ENCODE results near the gene BCAN.
A peak's percentile ranks its signal among the peaks of the same experiment; 100 is the strongest.

The BCAN gene

GRCh38 chr1:156689953-156690674 is 48.2 kb downstream of the BCAN start:
- Histone ChIP-seq H3K9me3 (ENCODE audit: control insufficient read depth, low read length) (no peaks in the 10 kb centered on the region), H3K27me3 (ENCODE audit: control insufficient read depth, insufficient read depth, low read length) (no peaks in the 10 kb centered on the region), H3K4me1 (peaks cover 17% of the 10 kb centered on the region), H3K4me3 (ENCODE audit: low read depth, low read length) (peak overlapping the region; percentile 11), H3K4me2 (ENCODE audit: low read length) (peak overlapping the region; percentile 17), H2AFZ (peak overlapping the region; percentile 83), H3K9ac (no peak overlapping the region), H3K79me2 (no peaks in the 10 kb centered on the region), H3K36me3 (ENCODE audit: control insufficient read depth, insufficient read depth, low read length) (no peaks in the 10 kb centered on the region), H3K27ac (no peak overlapping the region)
- no peak for TF ChIP-seq CTCF (IDR thresholded peaks at IDR 0.05)

- peaks cover 17% of the 10 kb centered on the region for H3K4me1 ChIP-seq
- no peaks in the 10 kb centered on the region for H3K79me2 ChIP-seq
- H3K9me3 ChIP-seq (ENCODE audit: control insufficient read depth, low read length) = no peaks in the 10 kb centered on the region
- no peaks in the 10 kb centered on the region for H3K36me3 ChIP-seq (ENCODE audit: control insufficient read depth, insufficient read depth, low read length)
- H3K4me3 ChIP-seq (ENCODE audit: low read depth, low read length) = no peak overlapping the region
- no peak overlapping the region for H2AFZ ChIP-seq
- H3K9ac ChIP-seq = no peak overlapping the region
- no peak overlapping the region for H3K4me2 ChIP-seq (ENCODE audit: low read length)
- TF ChIP-seq CTCF (IDR thresholded peaks at IDR 0.05) = no peak
- no peak overlapping the region for H3K27ac ChIP-seq
- no peaks in the 10 kb centered on the region for H3K27me3 ChIP-seq (ENCODE audit: control insufficient read depth, insufficient read depth, low read length)
Observed at GRCh38 chr1:156690675-156691036, 48.7 kb downstream of the BCAN start.

- no peak for TF ChIP-seq CTCF (IDR thresholded peaks at IDR 0.05)
- H3K4me1 ChIP-seq = peaks cover 17% of the 10 kb centered on the region
- H3K79me2 ChIP-seq = no peaks in the 10 kb centered on the region
- H3K27me3 ChIP-seq (ENCODE audit: control insufficient read depth, insufficient read depth, low read length) = no peaks in the 10 kb centered on the region
- H3K9me3 ChIP-seq (ENCODE audit: control insufficient read depth, low read length) = no peaks in the 10 kb centered on the region
- no peak overlapping the region for H3K4me2 ChIP-seq (ENCODE audit: low read length)
- H3K4me3 ChIP-seq (ENCODE audit: low read depth, low read length) = no peak overlapping the region
- peak overlapping the region; percentile 68 for H2AFZ ChIP-seq
- H3K9ac ChIP-seq = no peak overlapping the region
- peak overlapping the region; percentile 85 for H3K27ac ChIP-seq
- H3K36me3 ChIP-seq (ENCODE audit: control insufficient read depth, insufficient read depth, low read length) = no peaks in the 10 kb centered on the region
Observed at GRCh38 chr1:156691191-156691590, 49.3 kb downstream of the BCAN start.

- Histone ChIP-seq H3K36me3 (ENCODE audit: control insufficient read depth, insufficient read depth, low read length) (no peaks in the 10 kb centered on the region), H3K9ac (no peak overlapping the region), H3K79me2 (no peaks in the 10 kb centered on the region), H3K9me3 (ENCODE audit: control insufficient read depth, low read length) (no peaks in the 10 kb centered on the region), H3K4me3 (ENCODE audit: low read depth, low read length) (no peak overlapping the region), H2AFZ (peak overlapping the region; percentile 68), H3K4me1 (peaks cover 17% of the 10 kb centered on the region), H3K27me3 (ENCODE audit: control insufficient read depth, insufficient read depth, low read length) (no peaks in the 10 kb centered on the region), H3K27ac (peak overlapping the region; percentile 85), H3K4me2 (ENCODE audit: low read length) (peak overlapping the region; percentile 50)
- no peak for TF ChIP-seq CTCF (IDR thresholded peaks at IDR 0.05)
Observed at GRCh38 chr1:156691665-156692440, 49.9 kb downstream of the BCAN start.

Measured in parathyroid adenoma (tissue), 2 donors.